Activated CD4-positive, alpha-beta T cell treated with anti-CD3 and anti-CD28 coated beads, Interleukin-2, amount 50 U/mL, for 16 hours (primary cell): Measurements from ENCODE around the gene SUPT20HL2.
A peak's percentile ranks its signal among the peaks of the same experiment; 100 is the strongest.

Source experiments
- DNase-seq: peaks from one replicate; pipeline ENCODE4 v3.0.0-alpha.2; 2020

The SUPT20HL2 gene

GRCh38 chrX:24308803-24309202 is 5.1 kb downstream of the SUPT20HL2 start:
- DNase-seq = peak; percentile 1

- no peak for DNase-seq
These were observed 7.4 kb downstream of the SUPT20HL2 start for GRCh38 chrX:24306440-24306839.

- DNase-seq = no peak
These were observed 8.0 kb downstream of the SUPT20HL2 start for GRCh38 chrX:24305905-24306304.

- no peak for DNase-seq
These were observed 12.1 kb downstream of the SUPT20HL2 start for GRCh38 chrX:24301806-24302205.

- DNase-seq = no peak
These were observed 12.8 kb downstream of the SUPT20HL2 start for GRCh38 chrX:24301060-24301459.

- DNase-seq = no peak
These were observed 15.7 kb downstream of the SUPT20HL2 start for GRCh38 chrX:24298191-24298590.

GRCh38 chrX:24294619-24295018 is 19.2 kb downstream of the SUPT20HL2 start:
- peak; percentile 28 for DNase-seq

- DNase-seq = no peak
These were observed 20.5 kb downstream of the SUPT20HL2 start for GRCh38 chrX:24293412-24293811.

- DNase-seq = no peak
These were observed 21.5 kb downstream of the SUPT20HL2 start for GRCh38 chrX:24292353-24292752.

GRCh38 chrX:24285082-24285481 is 28.8 kb downstream of the SUPT20HL2 start:
- no peak for DNase-seq

- no peak for DNase-seq
These were observed 30.6 kb downstream of the SUPT20HL2 start for GRCh38 chrX:24283127-24283794.

- no peak for DNase-seq
These were observed 31.3 kb downstream of the SUPT20HL2 start for GRCh38 chrX:24282381-24283126.

GRCh38 chrX:24277405-24277804 is 36.5 kb downstream of the SUPT20HL2 start:
- no peak for DNase-seq

- DNase-seq = no peak
These were observed 37.9 kb downstream of the SUPT20HL2 start for GRCh38 chrX:24276015-24276414.

GRCh38 chrX:24271262-24271661 is 42.6 kb downstream of the SUPT20HL2 start:
- no peak for DNase-seq

- DNase-seq = no peak
These were observed 45.1 kb downstream of the SUPT20HL2 start for GRCh38 chrX:24268786-24269185.

GRCh38 chrX:24266996-24267395 is 46.9 kb downstream of the SUPT20HL2 start:
- no peak for DNase-seq

- DNase-seq = no peak
These were observed 49.5 kb downstream of the SUPT20HL2 start for GRCh38 chrX:24264383-24264782.

- no peak for DNase-seq
These were observed 51.6 kb downstream of the SUPT20HL2 start for GRCh38 chrX:24262309-24262708.
